Caco-2 (cell line): ENCODE measurements around the gene VPS41. TPM values are rescaled to one million over a fixed set of nuclear protein-coding genes. Genes with fewer than 3 reads are reported as not detected.

Experiments used
- BruUV-seq: library from RNA; stranded (reverse); fragments of 400-500 nt; replicated peaks from 2 replicates; lab custom pipeline; 2021; lab: Mats Ljungman, UMichigan
- CTCF ChIA-PET: fragments of 300-600 bp; sonication (Branson Sonifier 250); formaldehyde crosslinking; loops from one replicate; lab custom pipeline; 2022; ENCODE audit warnings: antibody characterized with exemption; lab: Charles Lee
- POLR2A ChIA-PET: fragments of 300-600 bp; sonication (Branson Sonifier 250); formaldehyde crosslinking; loops from one replicate; lab custom pipeline; 2022; ENCODE audit warnings: antibody characterized with exemption; lab: Charles Lee
- DNase-seq, 2 experiments: peaks; one replicate each; pipeline versions ENCODE4 v3.0.0 to v3.0.0-alpha.2; 2020 to 2022
- H3K27me3 ChIP-seq: replicated peaks from 2 replicates; pipeline ENCODE4 v1.6.0; 2011; ENCODE audit warnings: low read length; ENCODE audit not compliant: control insufficient read depth, insufficient read depth
- H3K36me3 ChIP-seq: 2 replicates; pipeline ENCODE4 v1.5.1; 2011; ENCODE audit warnings: low read length; ENCODE audit not compliant: control insufficient read depth, insufficient read depth
- H3K4me1 ChIP-seq: fragments of 250-450 bp; sonication (Bioruptor Pico); 2 replicates; pipeline ENCODE4 v1.5.1; 2020; ENCODE audit warnings: mild to moderate bottlenecking
- H3K4me3 ChIP-seq: 2 replicates; pipeline ENCODE4 v1.5.1; 2011; ENCODE audit warnings: low read depth, mild to moderate bottlenecking, control low read depth, low read length
- H3K9me3 ChIP-seq: fragments of 250-450 bp; sonication (Bioruptor Pico); 2 replicates; pipeline ENCODE4 v1.5.1; 2020; ENCODE audit warnings: mild to moderate bottlenecking, moderate library complexity
- H3K27ac Mint-ChIP-seq: one replicate; pipeline ENCODE4 v1.8.0; 2022; ENCODE audit warnings: mixed read lengths; ENCODE audit not compliant: unreplicated experiment
- H3K27me3 Mint-ChIP-seq: one replicate; pipeline ENCODE4 v1.8.0; 2022; ENCODE audit warnings: mixed read lengths; ENCODE audit not compliant: insufficient read depth, unreplicated experiment
- H3K36me3 Mint-ChIP-seq: one replicate; pipeline ENCODE4 v1.8.0; 2022; ENCODE audit warnings: mild to moderate bottlenecking, mixed read lengths; ENCODE audit not compliant: insufficient read depth, unreplicated experiment
- H3K4me1 Mint-ChIP-seq: one replicate; pipeline ENCODE4 v1.8.0; 2022; ENCODE audit warnings: low read depth, mixed read lengths; ENCODE audit not compliant: unreplicated experiment
- H3K4me3 Mint-ChIP-seq: one replicate; pipeline ENCODE4 v1.8.0; 2022; ENCODE audit warnings: mild to moderate bottlenecking, moderate library complexity, mixed read lengths; ENCODE audit not compliant: unreplicated experiment
- H3K9me3 Mint-ChIP-seq: one replicate; pipeline ENCODE4 v1.8.0; 2022; ENCODE audit warnings: mixed read lengths; ENCODE audit not compliant: unreplicated experiment
- CTCF ChIP-seq, 2 experiments: fragments of 200-600 bp in 1 of 2; IDR thresholded peaks; 1 replicate in 1 of 2; 2 replicates in 1 of 2; pipeline versions ENCODE4 v1.5.1 to v1.8.0; 2011 to 2022; ENCODE audit warnings: antibody characterized with exemption in 1 of 2, control low read depth in 1 of 2, inconsistent platforms in 1 of 2, low read depth in 1 of 2, low read length in 1 of 2, mild to moderate bottlenecking in 1 of 2, moderate library complexity in 1 of 2; ENCODE audit not compliant: insufficient read depth in 1 of 2, severe bottlenecking in 1 of 2, unreplicated experiment in 1 of 2
- intact Hi-C: fragments of 100-400 bp; cut with micrococcal nuclease; formaldehyde crosslinking; loops from one replicate; pipeline ENCODE4 v1.10.0; 2022; ENCODE audit not compliant: unreplicated experiment
- total RNA-seq: library from RNA; stranded (reverse); gene quantifications from 2 replicates; pipeline ENCODE4 v1.2.3, GENCODE V29; 2022

VPS41 gene
- total RNA-seq, 1 experiment from 2014 or later, result 86.9 TPM

- CTCF ChIA-PET, result no interaction called here
- H3K9me3 Mint-ChIP-seq, result no peaks in the 10 kb centered on the region
- Histone ChIP-seq H3K9me3 (no peaks in the 10 kb centered on the region), H3K36me3 (no peaks in the 10 kb centered on the region), H3K4me3 (no peak overlapping the region), H3K4me1 (no peaks in the 10 kb centered on the region), H3K27me3 (no peaks in the 10 kb centered on the region)
- POLR2A ChIA-PET, result no interaction called here
- no TSS peak for BruUV-seq
- H3K27me3 Mint-ChIP-seq, result no peaks in the 10 kb centered on the region
- TF ChIP-seq CTCF (IDR thresholded peaks at IDR 0.05; ENCODE audit: insufficient read depth in 1 of 2, low read depth in 1 of 2, low read length in 1 of 2, severe bottlenecking in 1 of 2, unreplicated experiment in 1 of 2), result no peak
- no peak overlapping the region for H3K4me3 Mint-ChIP-seq
- peaks cover 6% of the 10 kb centered on the region for H3K4me1 Mint-ChIP-seq
- intact Hi-C loops, result no loop called here
- no peaks in the 10 kb centered on the region for H3K36me3 Mint-ChIP-seq
- no peak for DNase-seq
- no peak overlapping the region for H3K27ac Mint-ChIP-seq
Measured at GRCh38 chr7:38873433-38873832, 35.6 kb downstream of the VPS41 start.

GRCh38 chr7:38872202-38872601 is 36.8 kb downstream of the VPS41 start:
- intact Hi-C loops, result no loop called here
- Mint-ChIP-seq H3K27me3 (no peaks in the 10 kb centered on the region), H3K4me3 (no peak overlapping the region), H3K36me3 (no peaks in the 10 kb centered on the region), H3K27ac (no peak overlapping the region), H3K4me1 (peaks cover 6% of the 10 kb centered on the region), H3K9me3 (no peaks in the 10 kb centered on the region)
- TF ChIP-seq CTCF (IDR thresholded peaks at IDR 0.05; ENCODE audit: insufficient read depth in 1 of 2, low read depth in 1 of 2, low read length in 1 of 2, severe bottlenecking in 1 of 2, unreplicated experiment in 1 of 2), result no peak
- Histone ChIP-seq H3K36me3 (no peaks in the 10 kb centered on the region), H3K9me3 (no peaks in the 10 kb centered on the region), H3K27me3 (no peaks in the 10 kb centered on the region), H3K4me3 (no peak overlapping the region), H3K4me1 (no peaks in the 10 kb centered on the region)
- ChIA-PET CTCF (no interaction called here), POLR2A (no interaction called here)
- no peak for DNase-seq
- no TSS peak for BruUV-seq

- ChIA-PET POLR2A (no interaction called here), CTCF (no interaction called here)
- intact Hi-C loops, result no loop called here
- Histone ChIP-seq H3K36me3 (no peaks in the 10 kb centered on the region), H3K9me3 (no peaks in the 10 kb centered on the region), H3K4me3 (no peak overlapping the region), H3K27me3 (no peaks in the 10 kb centered on the region), H3K4me1 (peaks cover 7% of the 10 kb centered on the region)
- no peaks in the 10 kb centered on the region for H3K9me3 Mint-ChIP-seq
- no peaks in the 10 kb centered on the region for H3K27me3 Mint-ChIP-seq
- H3K4me3 Mint-ChIP-seq, result no peak overlapping the region
- peak overlapping the region; percentile 41 for H3K27ac Mint-ChIP-seq
- TF ChIP-seq CTCF (IDR thresholded peaks at IDR 0.05; ENCODE audit: insufficient read depth in 1 of 2, low read depth in 1 of 2, low read length in 1 of 2, severe bottlenecking in 1 of 2, unreplicated experiment in 1 of 2), result no peak
- DNase-seq, result no peak
- BruUV-seq, result no TSS peak
- no peaks in the 10 kb centered on the region for H3K36me3 Mint-ChIP-seq
- H3K4me1 Mint-ChIP-seq, result peaks cover 6% of the 10 kb centered on the region
Measured at GRCh38 chr7:38870147-38870546, 38.8 kb downstream of the VPS41 start.
